WTC11 (cell line): ENCODE measurements around the gene RFX5. TPM values are rescaled to one million over a fixed set of nuclear protein-coding genes. Genes with fewer than 3 reads are reported as not detected.

Source experiments
- ATAC-seq: fragments of 200-7000 bp; cut with Tn5 transposase; 2 replicates; pipeline ENCODE4 v1.10.0; 2021; ENCODE audit warnings: mild to moderate bottlenecking, moderate library complexity
- CTCF ChIA-PET: fragments of 300-600 bp; sonication (Branson Sonifier 250); formaldehyde crosslinking; loops from one replicate; lab custom pipeline; 2021; ENCODE audit warnings: antibody characterized with exemption; lab: Charles Lee
- POLR2A ChIA-PET: fragments of 350-600 bp; sonication (Branson Sonifier 250); formaldehyde crosslinking; loops from one replicate; lab custom pipeline; 2021; ENCODE audit warnings: antibody characterized with exemption; lab: Charles Lee
- DNase-seq: peaks from one replicate; pipeline ENCODE4 v3.0.0; 2021; ENCODE audit warnings: low spot score
- H3K27ac Mint-ChIP-seq: 2 replicates; pipeline ENCODE4 v1.8.0; 2021; ENCODE audit warnings: mixed read lengths
- H3K27me3 Mint-ChIP-seq: 2 replicates; pipeline ENCODE4 v1.8.0; 2021; ENCODE audit warnings: low read depth, mild to moderate bottlenecking, moderate library complexity, mixed read lengths
- H3K36me3 Mint-ChIP-seq: 2 replicates; pipeline ENCODE4 v1.8.0; 2021; ENCODE audit warnings: mixed read lengths
- H3K4me1 Mint-ChIP-seq: 2 replicates; pipeline ENCODE4 v1.8.0; 2022; ENCODE audit warnings: mixed read lengths
- H3K4me3 Mint-ChIP-seq: 2 replicates; pipeline ENCODE4 v1.8.0; 2021; ENCODE audit warnings: mild to moderate bottlenecking, moderate library complexity, mixed read lengths
- H3K9me3 Mint-ChIP-seq: 2 replicates; pipeline ENCODE4 v1.8.0; 2021; ENCODE audit warnings: mixed read lengths
- AR ChIP-seq: fragments of 250-450 bp; sonication (Bioruptor Pico); IDR thresholded peaks from 2 replicates; pipeline ENCODE4 v1.9.0; 2021; ENCODE audit warnings: mild to moderate bottlenecking
- ARID4B ChIP-seq: sonication (generic); formaldehyde crosslinking; IDR thresholded peaks from 2 replicates; pipeline ENCODE4 v1.8.0; 2023; ENCODE audit warnings: missing genetic modification reagents, mild to moderate bottlenecking, borderline replicate concordance
- E2F4 ChIP-seq: sonication (generic); formaldehyde crosslinking; IDR thresholded peaks from 2 replicates; pipeline ENCODE4 v1.8.1; 2022; ENCODE audit warnings: low read depth, mild to moderate bottlenecking, moderate library complexity, missing genetic modification reagents, borderline replicate concordance
- IRF2 ChIP-seq: sonication (generic); formaldehyde crosslinking; IDR thresholded peaks from 2 replicates; pipeline ENCODE4 v1.8.0; 2022; ENCODE audit warnings: low read depth, missing genetic modification reagents, borderline replicate concordance
- KAT7 ChIP-seq: sonication (generic); formaldehyde crosslinking; IDR thresholded peaks from 2 replicates; pipeline ENCODE4 v1.8.1; 2023; ENCODE audit warnings: missing genetic modification reagents, mild to moderate bottlenecking, borderline replicate concordance
- NFATC4 ChIP-seq: fragments of 250-450 bp; sonication (Bioruptor Pico); IDR thresholded peaks from 2 replicates; pipeline ENCODE4 v1.9.0; 2021; ENCODE audit warnings: mild to moderate bottlenecking
- RELA ChIP-seq: sonication (generic); formaldehyde crosslinking; IDR thresholded peaks from 2 replicates; pipeline ENCODE4 v1.8.1; 2022; ENCODE audit warnings: missing genetic modification reagents, mild to moderate bottlenecking, borderline replicate concordance
- RORB ChIP-seq: fragments of 250-450 bp; sonication (Bioruptor Pico); IDR thresholded peaks from 2 replicates; pipeline ENCODE4 v1.9.0; 2021; ENCODE audit warnings: mild to moderate bottlenecking
- STAT6 ChIP-seq: sonication (generic); formaldehyde crosslinking; conservative IDR thresholded peaks from 2 replicates; pipeline ENCODE4 v1.8.1; 2023; ENCODE audit warnings: mild to moderate bottlenecking, low read depth, missing genetic modification reagents, moderate library complexity
- ZNF121 ChIP-seq: sonication (generic); formaldehyde crosslinking; IDR thresholded peaks from 2 replicates; pipeline ENCODE4 v1.8.0; 2023; ENCODE audit warnings: missing genetic modification reagents
- ZNF317 ChIP-seq: sonication (generic); formaldehyde crosslinking; IDR thresholded peaks from 2 replicates; pipeline ENCODE4 v1.8.1; 2023; ENCODE audit warnings: low read depth, mild to moderate bottlenecking, moderate library complexity, missing genetic modification reagents, borderline replicate concordance
- total RNA-seq: library from RNA; stranded (reverse); gene quantifications from 3 replicates; pipeline ENCODE4 v1.2.3, GENCODE V29; 2021
- TF ChIP-seq, protein P1 (sequence below): sonication (generic); formaldehyde crosslinking; IDR thresholded peaks from 2 replicates; pipeline ENCODE4 v1.8.0; 2023; ENCODE audit warnings: missing genetic modification reagents
- TF ChIP-seq, protein P2 (sequence below): sonication (generic); formaldehyde crosslinking; IDR thresholded peaks from 2 replicates; pipeline ENCODE4 v1.8.0; 2022; ENCODE audit warnings: mild to moderate bottlenecking, missing genetic modification reagents

Gene RFX5
- total RNA-seq, 1 experiment from 2014 or later: 59.2 TPM

GRCh38 chr1:151313501-151313900 lies 33.6 kb downstream of the RFX5 start:
- CTCF ChIA-PET: interaction anchor here (4.6 kb wide), 1 partner anchor 13 kb away, joined by 73 read pairs; no protein-coding TSS in a partner anchor

GRCh38 chr1:151312826-151313225 lies 34.2 kb downstream of the RFX5 start:
- DNase-seq (no peak), ATAC-seq (no peak)
- Mint-ChIP-seq H3K4me3 (no peak overlapping the region), H3K27ac (no peak overlapping the region), H3K36me3 (peaks cover 13% of the 10 kb centered on the region), H3K9me3 (no peaks in the 10 kb centered on the region), H3K27me3 (no peaks in the 10 kb centered on the region), H3K4me1 (peaks cover 18% of the 10 kb centered on the region)
- ChIA-PET POLR2A (no interaction called here), CTCF (interaction anchor here (1.0 to 4.6 kb wide), 2 partner anchors 12 to 28 kb away, joined by 4 to 73 read pairs; no protein-coding TSS in a partner anchor)
- TF ChIP-seq KAT7: no peak
- TF ChIP-seq RELA (CRISPR knock-in tag): no peak
- peak; percentile 67 for TF ChIP-seq ZNF121
- TF ChIP-seq IRF2 (CRISPR knock-in tag): no peak
- no peak for TF ChIP-seq RORB

More at GRCh38 chr1:151313501-151313900, 33.6 kb downstream of the RFX5 start:
- ATAC-seq (no peak), DNase-seq (no peak)
- Mint-ChIP-seq H3K9me3 (no peaks in the 10 kb centered on the region), H3K36me3 (peaks cover 8% of the 10 kb centered on the region), H3K27me3 (no peaks in the 10 kb centered on the region), H3K4me3 (no peak overlapping the region), H3K4me1 (peaks cover 18% of the 10 kb centered on the region), H3K27ac (no peak overlapping the region)
- POLR2A ChIA-PET: no interaction called here
- TF ChIP-seq, protein P1, sequence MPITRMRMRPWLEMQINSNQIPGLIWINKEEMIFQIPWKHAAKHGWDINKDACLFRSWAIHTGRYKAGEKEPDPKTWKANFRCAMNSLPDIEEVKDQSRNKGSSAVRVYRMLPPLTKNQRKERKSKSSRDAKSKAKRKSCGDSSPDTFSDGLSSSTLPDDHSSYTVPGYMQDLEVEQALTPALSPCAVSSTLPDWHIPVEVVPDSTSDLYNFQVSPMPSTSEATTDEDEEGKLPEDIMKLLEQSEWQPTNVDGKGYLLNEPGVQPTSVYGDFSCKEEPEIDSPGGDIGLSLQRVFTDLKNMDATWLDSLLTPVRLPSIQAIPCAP (CRISPR knock-in tag): no peak

- no peak for ATAC-seq
- peaks cover 18% of the 10 kb centered on the region for H3K4me1 Mint-ChIP-seq
- H3K4me3 Mint-ChIP-seq: no peak overlapping the region
- CTCF ChIA-PET: interaction anchor here (1.0 to 4.6 kb wide), 2 partner anchors 12 to 28 kb away, joined by 4 to 73 read pairs; no protein-coding TSS in a partner anchor
- H3K27me3 Mint-ChIP-seq: no peaks in the 10 kb centered on the region
- DNase-seq: no peak
- no peak for TF ChIP-seq AR (CRISPR knock-in tag)
- TF ChIP-seq ARID4B: no peak
- TF ChIP-seq, protein P2, sequence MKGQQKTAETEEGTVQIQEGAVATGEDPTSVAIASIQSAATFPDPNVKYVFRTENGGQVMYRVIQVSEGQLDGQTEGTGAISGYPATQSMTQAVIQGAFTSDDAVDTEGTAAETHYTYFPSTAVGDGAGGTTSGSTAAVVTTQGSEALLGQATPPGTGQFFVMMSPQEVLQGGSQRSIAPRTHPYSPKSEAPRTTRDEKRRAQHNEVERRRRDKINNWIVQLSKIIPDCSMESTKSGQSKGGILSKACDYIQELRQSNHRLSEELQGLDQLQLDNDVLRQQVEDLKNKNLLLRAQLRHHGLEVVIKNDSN: no peak
- TF ChIP-seq STAT6 (CRISPR knock-in tag): no peak
- no peak for TF ChIP-seq E2F4 (CRISPR knock-in tag)
- TF ChIP-seq ZNF317 (CRISPR knock-in tag): no peak
- no peak for TF ChIP-seq NFATC4
- TF ChIP-seq, all 79 proteins: peak for 0
- no peak overlapping the region for H3K27ac Mint-ChIP-seq
- peaks cover 18% of the 10 kb centered on the region for H3K36me3 Mint-ChIP-seq
- no peaks in the 10 kb centered on the region for H3K9me3 Mint-ChIP-seq
- POLR2A ChIA-PET: no interaction called here
These were observed 34.6 kb downstream of the RFX5 start for GRCh38 chr1:151312411-151312810.
